ENCODE measurements around the gene BCL7A.
A peak's percentile ranks its signal among the peaks of the same experiment; 100 is the strongest.

BCL7A gene

DNA sequence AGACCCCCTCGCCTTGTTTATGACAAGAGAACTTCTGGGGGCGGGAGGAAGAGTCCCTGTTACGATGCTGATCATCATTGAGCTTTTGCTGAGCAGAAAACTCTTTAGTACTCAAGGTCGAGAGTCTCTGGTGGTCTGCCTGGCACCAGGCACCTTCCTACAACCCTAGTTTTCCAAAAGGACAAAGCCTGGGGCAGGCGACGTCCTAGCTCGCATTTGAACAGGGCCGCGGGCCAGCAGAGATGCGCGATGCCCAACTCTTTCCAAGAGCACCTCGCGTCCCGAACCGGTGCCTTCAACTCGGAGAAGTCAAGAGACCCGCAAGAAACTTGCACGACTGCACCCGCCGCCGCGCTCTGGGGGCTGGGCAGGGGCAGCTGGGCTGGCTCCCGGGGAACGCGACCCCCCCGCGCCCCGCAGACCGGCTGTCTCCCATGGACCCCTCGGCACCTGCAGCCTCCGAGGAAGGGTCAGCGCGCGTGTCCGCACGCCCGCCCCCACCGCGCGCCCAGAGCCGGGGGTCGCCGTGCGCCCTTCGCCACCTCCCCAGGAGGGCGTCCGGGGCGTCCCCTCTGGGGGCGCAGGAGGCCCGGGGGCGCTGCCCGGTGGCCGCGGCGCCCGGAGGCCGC is 377 bp upstream of the BCL7A start:
- no peak for TF ChIP-seq CTCF (IDR thresholded peaks at IDR 0.05; ENCODE audit: low read depth, low read length, poor library complexity, severe bottlenecking)
- Histone ChIP-seq H3K27ac (ENCODE audit: low read depth, low read length) (peak overlapping the region; percentile 99), H3K79me2 (ENCODE audit: control insufficient read depth, low read length) (peaks cover 94% of the 10 kb centered on the region)

GRCh38 chr12:122022393-122023338 is 982 bp downstream of the BCL7A start:
- Histone ChIP-seq H3K9me3 (ENCODE audit: control insufficient read depth, insufficient read depth, low read length) (peaks cover 4% of the 10 kb centered on the region; the same call in 1 of the 2 replicates), H3K4me2 (ENCODE audit: low read length) (peak overlapping the region; percentile 72), H4K20me1 (ENCODE audit: control insufficient read depth, insufficient read depth, low read depth, low read length) (no peaks in the 10 kb centered on the region), H3F3A (ENCODE audit: control insufficient read depth, insufficient read depth) (peaks cover 47% of the 10 kb centered on the region), H3K9me2 (replicated peaks; ENCODE audit: control insufficient read depth, low read length) (no peaks in the 10 kb centered on the region), H3K27me3 (ENCODE audit: control insufficient read depth, low read length) (no peaks in the 10 kb centered on the region), H3K36me3 (ENCODE audit: control insufficient read depth, low read length) (peaks cover 76% of the 10 kb centered on the region), H3K27ac (ENCODE audit: low read depth, low read length) (peak overlapping the region; percentile 99), H3K4me3 (ENCODE audit: low read length) (peak overlapping the region; percentile 98), H3K4me1 (ENCODE audit: control insufficient read depth, low read length) (peaks cover 69% of the 10 kb centered on the region), H3K79me2 (ENCODE audit: control insufficient read depth, low read length) (peaks cover 95% of the 10 kb centered on the region)
- TF ChIP-seq CTCF (IDR thresholded peaks at IDR 0.05; ENCODE audit: low read depth, low read length, poor library complexity, severe bottlenecking) (no peak), EZH2phosphoT487 (IDR thresholded peaks at IDR 0.05; ENCODE audit: borderline replicate concordance, low read length) (no peak)

More for the DNA sequence above, 377 bp upstream of the BCL7A start:
- Histone ChIP-seq H3K4me1 (ENCODE audit: control insufficient read depth, low read length) (peaks cover 67% of the 10 kb centered on the region), H3K36me3 (ENCODE audit: control insufficient read depth, low read length) (peaks cover 77% of the 10 kb centered on the region), H3K9me2 (replicated peaks; ENCODE audit: control insufficient read depth, low read length) (no peaks in the 10 kb centered on the region), H4K20me1 (ENCODE audit: control insufficient read depth, insufficient read depth, low read depth, low read length) (no peaks in the 10 kb centered on the region), H3F3A (ENCODE audit: control insufficient read depth, insufficient read depth) (peaks cover 52% of the 10 kb centered on the region), H3K4me3 (ENCODE audit: low read length) (peak overlapping the region; percentile 93), H3K4me2 (ENCODE audit: low read length) (peak overlapping the region; percentile 84), H3K27me3 (ENCODE audit: control insufficient read depth, low read length) (no peaks in the 10 kb centered on the region), H3K9me3 (ENCODE audit: control insufficient read depth, insufficient read depth, low read length) (peaks cover 4% of the 10 kb centered on the region; the same call in 1 of the 2 replicates)

DNA sequence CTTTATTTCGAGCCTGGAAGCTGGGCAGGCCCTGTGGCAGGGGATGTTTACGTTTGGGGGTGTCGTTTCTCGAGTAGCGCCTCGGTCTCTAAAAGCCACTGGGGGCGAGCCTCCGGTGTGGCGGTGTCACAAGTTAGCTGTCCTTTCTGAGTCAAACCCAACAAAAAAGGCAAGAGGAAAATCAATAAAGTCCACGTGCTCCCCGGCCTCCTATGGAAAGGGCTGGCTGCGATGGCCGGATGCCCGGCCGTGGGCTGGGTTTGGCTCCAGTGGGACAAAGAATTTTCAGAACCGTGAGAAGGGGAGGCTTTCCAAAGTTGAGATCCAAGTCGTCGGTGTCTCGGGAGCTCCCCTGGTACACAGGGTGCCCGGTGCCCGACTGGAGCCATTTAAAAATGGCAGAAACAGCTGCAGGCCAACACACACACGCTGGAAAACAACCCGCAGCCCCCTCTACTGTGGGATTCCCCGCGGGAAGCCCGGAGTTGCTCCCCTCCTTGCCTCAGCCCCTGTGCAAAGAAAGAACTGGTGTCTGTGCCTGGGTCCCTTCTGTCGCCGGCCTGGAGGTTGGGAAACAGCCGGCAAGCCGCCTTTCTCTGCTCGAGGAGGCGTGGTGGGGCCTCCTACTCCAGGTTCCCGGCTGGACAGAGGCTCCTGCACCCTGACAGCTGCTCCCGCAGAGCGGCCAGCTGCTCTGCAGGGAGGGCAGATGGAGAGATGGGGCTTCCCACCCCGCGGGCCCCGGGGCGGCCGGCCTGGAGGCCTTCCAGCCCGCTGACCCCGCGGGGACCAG is 1.9 kb downstream of the BCL7A start:
- H3K27ac ChIP-seq (ENCODE audit: low read depth, low read length) = peak overlapping the region; percentile 99
- H3K79me2 ChIP-seq (ENCODE audit: control insufficient read depth, low read length) = peaks cover 95% of the 10 kb centered on the region
- no peaks in the 10 kb centered on the region for H3K9me2 ChIP-seq (replicated peaks; ENCODE audit: control insufficient read depth, low read length)
- peaks cover 46% of the 10 kb centered on the region for H3F3A ChIP-seq (ENCODE audit: control insufficient read depth, insufficient read depth)
- peak overlapping the region; percentile 72 for H3K4me2 ChIP-seq (ENCODE audit: low read length)
- H4K20me1 ChIP-seq (ENCODE audit: control insufficient read depth, insufficient read depth, low read depth, low read length) = no peaks in the 10 kb centered on the region
- H3K4me1 ChIP-seq (ENCODE audit: control insufficient read depth, low read length) = peaks cover 69% of the 10 kb centered on the region
- H3K4me3 ChIP-seq (ENCODE audit: low read length) = peak overlapping the region; percentile 98
- no peaks in the 10 kb centered on the region for H3K9me3 ChIP-seq (ENCODE audit: control insufficient read depth, insufficient read depth, low read length)
- peaks cover 77% of the 10 kb centered on the region for H3K36me3 ChIP-seq (ENCODE audit: control insufficient read depth, low read length)
- TF ChIP-seq EZH2phosphoT487 (IDR thresholded peaks at IDR 0.05; ENCODE audit: borderline replicate concordance, low read length) = no peak
- TF ChIP-seq CTCF (IDR thresholded peaks at IDR 0.05; ENCODE audit: low read depth, low read length, poor library complexity, severe bottlenecking) = no peak
- no peaks in the 10 kb centered on the region for H3K27me3 ChIP-seq (ENCODE audit: control insufficient read depth, low read length)
